AG04449 (cell line): ENCODE results near the gene SPTY2D1.

ENCODE experiments used
- CTCF ChIA-PET: fragments of 350-600 bp; formaldehyde crosslinking; extraction: SDS; loops from one replicate; lab custom pipeline; 2021; ENCODE audit warnings: antibody characterized with exemption; lab: Yijun Ruan, JAX
- POLR2A ChIA-PET: fragments of 400-600, 350-600 bp; formaldehyde crosslinking; extraction: SDS; loops from one replicate; lab custom pipeline; 2020; ENCODE audit warnings: antibody characterized with exemption, inconsistent platforms; lab: Yijun Ruan, JAX
- DNase-seq: peaks from one replicate; pipeline ENCODE4 v3.0.0-alpha.2; 2010; ENCODE audit warnings: low read depth, low spot score
- H3K4me3 ChIP-seq: 2 replicates; pipeline ENCODE4 v1.5.1; 2011; ENCODE audit warnings: low read depth, mild to moderate bottlenecking, control low read depth, low read length
- CTCF ChIP-seq: IDR thresholded peaks from one replicate; pipeline ENCODE4 v1.5.1; 2011; ENCODE audit warnings: mild to moderate bottlenecking, moderate library complexity, low read length, control low read depth, inconsistent platforms; ENCODE audit not compliant: insufficient read depth; ENCODE audit errors: missing control alignments

The SPTY2D1 gene

GRCh38 chr11:18623707-18624106 is 10.4 kb downstream of the SPTY2D1 start:
- CTCF ChIA-PET = interaction anchor here (1.3 kb wide), 1 partner anchor 11 kb away, joined by 4 read pairs; the partner anchor contains the start of gene SPTY2D1
- no peak for TF ChIP-seq CTCF
- no peak overlapping the region for H3K4me3 ChIP-seq
- POLR2A ChIA-PET = interaction anchor here (0.7 kb wide), 1 partner anchor 21 kb away, joined by 3 read pairs; no protein-coding TSS in a partner anchor
- no peak for DNase-seq

- H3K4me3 ChIP-seq = no peak overlapping the region; the same call in 1 of the 2 replicates
- TF ChIP-seq CTCF = no peak
- no peak for DNase-seq
- ChIA-PET POLR2A (interaction anchor here (0.9 to 2.2 kb wide), 2 partner anchors 10 to 15 kb away, joined by 4 to 17 read pairs; partner anchors contain the start of gene SPTY2D1), CTCF (interaction anchor here (0.7 to 2.8 kb wide), 7 partner anchors 8 to 375 kb away, joined by 3 to 8 read pairs (median 4); partner anchors contain the start of gene SPTY2D1)
Observed at GRCh38 chr11:18618342-18619025, 15.7 kb downstream of the SPTY2D1 start.

- no peak for DNase-seq
- TF ChIP-seq CTCF = no peak
- POLR2A ChIA-PET = interaction anchor here (0.9 to 2.2 kb wide), 2 partner anchors 10 to 16 kb away, joined by 4 to 17 read pairs; partner anchors contain the start of gene SPTY2D1
- CTCF ChIA-PET = interaction anchor here (0.9 to 2.8 kb wide), 2 partner anchors 8 to 16 kb away, joined by 4 to 8 read pairs; partner anchors contain the start of gene SPTY2D1
- no peak overlapping the region for H3K4me3 ChIP-seq
Observed at GRCh38 chr11:18617688-18618341, 16.3 kb downstream of the SPTY2D1 start.

GRCh38 chr11:18615628-18616392 is 18.3 kb downstream of the SPTY2D1 start:
- ChIA-PET POLR2A (interaction anchor here (1.1 kb wide), 1 partner anchor 19 kb away, joined by 5 read pairs; the partner anchor contains the start of gene SPTY2D1), CTCF (interaction anchor here (1.1 to 1.6 kb wide), 2 partner anchors 12 to 18 kb away, joined by 3 to 5 read pairs; partner anchors contain the start of gene SPTY2D1)
- DNase-seq = no peak
- H3K4me3 ChIP-seq = no peak overlapping the region
- no peak for TF ChIP-seq CTCF

- H3K4me3 ChIP-seq = no peak overlapping the region
- POLR2A ChIA-PET = interaction anchor here (1.1 kb wide), 1 partner anchor 20 kb away, joined by 5 read pairs; the partner anchor contains the start of gene SPTY2D1
- CTCF ChIA-PET = interaction anchor here (1.0 to 1.4 kb wide), 3 partner anchors 12 to 27 kb away, joined by 3 to 4 read pairs (median 3); no protein-coding TSS in a partner anchor
- TF ChIP-seq CTCF = no peak
- DNase-seq = no peak
Observed at GRCh38 chr11:18614667-18615066, 19.5 kb downstream of the SPTY2D1 start.
